ENCODE results near the gene CYBB.

GRCh38 chrX:37862851-37863250 is 83.0 kb downstream of the CYBB start:
- TF ChIP-seq EZH2 (IDR thresholded peaks at IDR 0.05; ENCODE audit: low read length, unreplicated experiment) (no peak), CTCF (conservative IDR thresholded peaks at IDR 0.05; ENCODE audit: low read depth, low read length) (no peak), EZH2phosphoT487 (IDR thresholded peaks at IDR 0.05; ENCODE audit: borderline replicate concordance, low read length) (no peak)

All from PC-3 (cell line).